Measurements from ENCODE around the gene CLN6. TPM values are rescaled to one million over a fixed set of nuclear protein-coding genes. Genes with fewer than 3 reads are reported as not detected.
"Not testable (repeated sequence)": the region's sequence is repeated elsewhere in the genome, so short reads cannot be mapped to it uniquely, and the experiment has no call there.

CLN6 gene
- total RNA-seq, 1 donor from 2014 or later, result 45.3 TPM

DNA sequence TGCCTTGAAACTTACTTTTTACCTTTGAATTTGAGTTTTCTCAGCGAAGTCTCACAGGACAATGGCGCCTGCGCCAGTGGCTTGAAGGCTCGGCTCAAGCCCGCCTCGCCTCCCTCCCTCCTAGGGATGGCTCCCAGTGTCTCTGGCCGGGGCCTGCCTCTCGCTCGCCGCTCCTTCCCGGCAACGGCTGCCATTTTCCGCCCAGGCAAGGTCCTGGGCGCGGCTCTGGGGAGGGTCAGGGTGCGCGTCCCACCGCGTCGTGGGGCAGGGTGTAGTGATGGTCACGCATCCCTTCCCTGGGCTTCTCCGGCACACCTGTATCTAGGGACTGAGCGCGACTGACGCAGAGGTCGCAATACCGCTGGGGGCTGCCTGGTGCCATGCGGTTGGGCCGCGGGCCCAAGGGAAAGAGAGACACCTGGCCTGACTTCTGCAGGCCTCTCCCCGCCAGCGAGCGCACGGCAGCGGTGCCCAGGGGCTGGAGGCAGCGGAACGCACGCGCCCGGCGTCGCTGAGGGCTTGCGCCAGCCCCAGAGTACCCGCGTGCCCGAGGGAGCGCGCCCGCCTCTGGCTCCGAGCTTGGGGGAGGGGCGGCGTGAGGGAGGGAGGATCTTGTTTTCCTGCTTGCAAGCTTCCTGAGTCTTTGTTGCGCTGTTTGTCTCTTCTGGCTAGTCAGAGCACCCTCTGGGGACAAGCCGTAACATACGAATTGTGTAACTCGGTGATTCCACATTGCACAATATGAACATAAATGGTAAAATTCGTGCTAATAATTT lies 27.3 kb upstream of the CLN6 start:
- peak; percentile 94 for DNase-seq (ENCODE audit: low spot score)

DNA sequence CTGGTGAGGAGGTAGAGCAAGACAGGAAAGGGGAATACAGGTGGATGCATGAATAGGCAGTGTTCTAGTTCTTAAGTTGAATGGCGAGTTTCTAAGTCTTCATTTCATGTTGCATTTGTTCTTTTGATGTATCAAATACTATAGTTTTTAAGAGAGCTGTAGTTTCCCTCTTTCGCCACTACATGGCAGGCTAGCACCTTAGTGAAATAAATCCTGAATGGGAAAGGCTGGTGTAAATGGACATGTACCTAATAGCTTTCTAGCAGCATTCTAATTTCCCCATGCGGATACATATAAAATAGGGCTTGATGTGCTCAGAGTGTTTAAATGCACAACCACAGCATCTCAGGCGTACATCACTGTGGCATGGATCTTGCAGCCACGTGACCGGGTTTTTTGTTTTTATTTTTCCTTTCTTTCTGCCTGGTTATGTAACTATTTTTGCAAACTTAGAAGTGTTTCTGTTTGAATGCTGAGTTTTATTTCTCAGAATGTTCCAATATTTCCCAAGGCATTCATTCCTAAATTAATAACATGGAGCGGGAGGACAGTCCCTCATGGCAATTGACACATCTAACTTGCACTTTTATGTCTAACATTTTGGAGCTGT lies 23.5 kb upstream of the CLN6 start:
- DNase-seq (ENCODE audit: low spot score), result no peak

DNA sequence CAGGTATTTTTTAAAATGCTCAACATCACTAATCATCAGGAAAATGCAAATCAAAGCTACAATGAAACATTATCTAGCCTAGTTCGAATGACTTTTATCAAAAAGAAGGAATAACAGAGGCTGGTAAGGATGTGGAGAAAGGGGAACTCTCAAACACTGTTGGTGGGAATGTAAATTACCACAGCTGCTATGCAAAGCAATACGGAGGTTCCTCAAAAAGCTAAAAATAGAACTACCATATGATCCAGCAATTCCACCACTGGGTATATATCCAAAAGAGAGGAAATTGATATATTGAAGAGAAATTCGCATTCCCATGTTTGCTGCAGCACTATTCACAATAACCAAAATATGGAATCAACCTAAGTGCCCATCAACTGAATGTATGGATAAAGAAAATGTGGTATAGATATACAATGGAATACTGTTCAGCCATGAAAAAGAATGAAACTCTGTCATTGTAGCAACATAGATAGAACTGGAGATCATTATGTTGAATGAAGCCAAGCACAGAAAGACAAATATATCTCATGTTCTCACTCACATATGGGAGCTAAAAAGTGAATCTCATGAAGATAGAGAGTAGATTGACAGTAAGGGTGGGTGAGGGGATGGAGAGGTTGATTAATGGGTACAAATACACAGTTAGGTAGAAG lies 19.7 kb upstream of the CLN6 start:
- DNase-seq (ENCODE audit: low spot score), result no peak

DNA sequence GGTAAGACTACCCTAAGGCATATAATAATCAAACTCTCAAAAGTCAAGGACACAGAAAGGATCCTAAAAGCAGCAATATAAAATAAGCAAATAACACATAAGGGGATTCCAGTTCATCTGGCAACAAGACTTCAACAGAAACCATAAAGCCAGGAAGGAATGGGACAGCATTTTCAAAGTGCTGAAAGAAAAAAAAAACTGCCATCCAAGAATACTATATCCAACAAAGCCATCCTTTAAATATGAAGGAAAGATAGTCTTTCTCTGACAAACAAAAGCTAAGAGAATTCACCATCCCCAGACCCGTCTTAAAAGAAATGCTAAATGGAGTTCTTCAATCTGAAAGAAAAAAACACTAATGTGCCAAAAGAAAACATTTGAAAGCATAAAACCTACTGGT lies 14.7 kb upstream of the CLN6 start:
- DNase-seq (ENCODE audit: low spot score), result no peak

DNA sequence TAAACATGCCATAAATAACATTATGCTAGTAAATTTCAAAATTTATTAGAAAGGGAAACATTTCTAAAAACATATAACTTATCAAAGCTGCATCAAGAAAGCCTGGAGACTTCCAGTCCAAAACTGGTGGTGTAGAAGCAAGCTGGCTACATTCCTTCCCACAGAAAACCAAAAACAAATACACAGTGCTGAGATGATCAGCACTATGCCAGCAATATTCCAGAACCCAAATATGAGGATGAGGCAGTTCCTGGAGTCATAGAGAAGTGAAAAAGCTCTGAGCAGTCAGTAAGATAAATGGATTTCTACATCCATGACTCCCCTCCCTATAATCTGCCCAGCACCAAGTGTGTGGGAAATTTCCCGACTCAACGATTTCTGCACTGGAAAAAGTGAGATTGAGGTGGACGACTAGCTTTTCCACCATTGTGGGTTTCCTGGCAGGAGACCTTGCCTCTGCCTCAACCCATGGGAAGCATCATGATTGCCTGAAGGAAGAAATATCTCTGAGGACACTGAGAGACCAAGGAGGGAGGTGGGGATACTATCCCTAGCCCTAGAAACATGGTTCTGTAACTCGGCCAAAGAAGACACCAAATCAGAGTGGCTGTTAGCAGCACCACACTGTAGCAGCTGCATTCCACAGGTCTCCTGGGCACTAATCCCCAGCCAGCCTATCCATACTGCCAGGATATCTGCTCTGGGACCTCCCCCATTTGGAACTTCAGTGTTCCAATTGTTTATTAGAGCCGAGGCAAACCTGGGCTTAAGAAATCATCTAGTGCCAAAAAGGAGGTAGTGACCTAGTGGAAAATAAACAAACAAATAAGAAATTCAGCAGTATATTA lies 11.8 kb upstream of the CLN6 start:
- no peak for DNase-seq (ENCODE audit: low spot score)

DNA sequence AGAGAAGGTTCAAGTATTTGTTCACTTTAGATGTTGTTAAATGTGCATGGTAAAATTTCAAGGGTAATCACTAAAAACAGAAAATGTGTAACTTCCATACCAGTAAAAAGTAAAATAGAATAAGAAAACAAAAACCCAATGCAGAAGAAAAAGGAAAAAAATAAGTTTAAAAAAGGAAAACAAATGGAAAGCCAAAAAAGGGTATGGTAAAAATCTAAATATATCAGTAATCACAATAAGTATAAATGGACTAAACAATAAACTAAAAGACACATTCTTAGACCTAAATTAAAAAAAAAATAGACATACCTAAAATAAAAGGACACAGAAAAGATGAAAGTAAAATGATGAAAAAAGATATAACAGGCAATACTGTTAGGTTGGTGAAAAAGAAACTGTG lies 9.5 kb upstream of the CLN6 start:
- DNase-seq (ENCODE audit: low spot score), result no peak

DNA sequence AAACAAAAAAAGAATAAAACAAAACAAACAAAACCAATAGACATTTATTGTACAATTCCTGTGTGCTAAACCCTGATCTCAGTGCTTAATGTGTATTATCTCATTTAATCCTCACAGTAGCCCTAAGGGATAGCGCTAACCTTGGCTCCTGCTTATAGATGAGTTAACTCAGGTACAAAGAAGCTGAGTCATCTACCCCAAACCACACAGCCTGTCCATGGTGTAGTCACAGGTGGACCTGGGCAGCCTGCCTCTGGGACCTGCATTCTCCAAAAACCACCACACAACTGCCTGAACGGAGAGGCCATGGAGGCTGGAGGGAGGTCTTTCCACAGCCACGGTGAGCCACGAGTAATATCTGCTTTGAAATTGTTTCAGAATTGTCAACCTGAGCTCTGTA lies 5.5 kb upstream of the CLN6 start:
- DNase-seq (ENCODE audit: low spot score), result no peak

DNA sequence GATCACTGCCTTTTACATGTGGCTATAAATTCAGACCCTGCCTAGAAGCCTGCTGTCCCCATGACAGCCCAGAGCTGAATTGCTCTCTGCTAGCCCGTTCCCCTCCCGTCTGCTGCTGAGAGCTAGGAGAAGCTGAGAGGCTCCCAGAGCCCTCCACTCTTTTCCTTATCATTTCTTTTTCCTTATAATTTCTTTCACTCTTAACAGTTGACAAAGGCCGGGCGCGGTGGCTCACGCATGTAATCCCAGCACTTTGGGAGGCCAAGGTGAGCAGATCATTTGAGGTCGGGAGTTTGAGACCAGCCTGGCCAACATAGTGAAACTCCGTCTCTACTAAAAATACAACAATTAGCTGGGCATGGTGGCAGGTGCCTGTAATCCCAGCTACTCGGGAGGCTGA lies 5.0 kb upstream of the CLN6 start:
- not testable (repeated sequence) for DNase-seq (ENCODE audit: low spot score)

DNA sequence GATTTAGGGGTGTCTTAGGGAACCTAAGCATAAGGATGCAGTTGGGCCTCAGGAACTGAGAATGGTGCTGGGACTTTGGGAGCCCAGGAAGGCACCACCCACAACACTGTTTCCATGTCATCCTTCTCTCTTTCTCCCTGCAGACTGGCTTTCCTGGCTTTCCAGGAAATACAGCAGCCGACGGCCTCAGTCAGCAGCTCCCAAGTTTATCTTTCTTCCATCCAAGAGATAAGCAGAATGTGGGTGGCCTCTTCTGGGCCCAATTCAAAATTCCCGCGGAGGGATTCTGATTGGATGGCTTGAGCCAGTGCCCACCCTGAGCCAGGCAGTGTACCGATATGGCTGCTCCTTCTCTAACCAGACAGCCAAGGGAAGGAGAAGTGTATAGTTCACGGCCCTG lies 4.5 kb upstream of the CLN6 start:
- DNase-seq (ENCODE audit: low spot score), result no peak

DNA sequence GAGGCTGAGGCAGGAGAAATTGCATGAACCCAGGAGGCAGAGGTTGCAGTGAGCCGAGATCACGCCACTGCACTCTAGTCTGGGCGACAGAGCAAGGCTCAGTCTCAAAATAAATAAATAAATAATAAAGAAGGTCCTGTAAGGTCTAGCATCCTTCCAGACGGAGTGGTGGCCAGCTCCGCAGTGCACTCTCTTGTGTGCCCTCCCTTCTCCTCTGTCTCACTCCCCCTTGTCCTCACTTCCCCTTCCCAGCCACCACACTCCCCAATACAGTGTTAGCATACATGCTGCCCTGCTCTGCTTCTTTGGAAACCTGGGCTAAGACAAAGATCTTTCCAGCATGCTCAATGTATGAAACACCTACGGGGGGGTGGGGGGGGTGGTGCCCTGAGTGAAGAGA lies 3.4 kb upstream of the CLN6 start:
- DNase-seq (ENCODE audit: low spot score), result no peak

DNA sequence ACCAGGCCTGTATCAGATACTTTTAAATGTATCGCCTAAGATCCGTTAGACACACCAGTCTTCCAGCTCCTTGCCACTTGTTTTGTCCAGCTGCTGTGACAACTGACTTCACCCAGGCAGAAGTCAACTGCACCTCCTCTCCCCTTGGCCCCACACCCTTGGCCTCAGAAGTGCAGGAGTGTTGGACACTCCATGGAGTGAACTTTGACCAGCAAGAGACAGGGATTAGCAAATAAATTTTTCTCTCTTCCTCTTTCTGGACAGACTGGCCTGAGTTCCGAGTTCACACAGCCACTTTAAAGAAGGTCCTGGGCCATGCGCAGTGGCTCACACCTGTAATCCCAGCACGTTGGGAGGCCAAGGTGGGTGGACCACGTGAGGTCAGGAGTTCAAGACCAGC lies 2.9 kb upstream of the CLN6 start:
- DNase-seq (ENCODE audit: low spot score), result no peak

DNA sequence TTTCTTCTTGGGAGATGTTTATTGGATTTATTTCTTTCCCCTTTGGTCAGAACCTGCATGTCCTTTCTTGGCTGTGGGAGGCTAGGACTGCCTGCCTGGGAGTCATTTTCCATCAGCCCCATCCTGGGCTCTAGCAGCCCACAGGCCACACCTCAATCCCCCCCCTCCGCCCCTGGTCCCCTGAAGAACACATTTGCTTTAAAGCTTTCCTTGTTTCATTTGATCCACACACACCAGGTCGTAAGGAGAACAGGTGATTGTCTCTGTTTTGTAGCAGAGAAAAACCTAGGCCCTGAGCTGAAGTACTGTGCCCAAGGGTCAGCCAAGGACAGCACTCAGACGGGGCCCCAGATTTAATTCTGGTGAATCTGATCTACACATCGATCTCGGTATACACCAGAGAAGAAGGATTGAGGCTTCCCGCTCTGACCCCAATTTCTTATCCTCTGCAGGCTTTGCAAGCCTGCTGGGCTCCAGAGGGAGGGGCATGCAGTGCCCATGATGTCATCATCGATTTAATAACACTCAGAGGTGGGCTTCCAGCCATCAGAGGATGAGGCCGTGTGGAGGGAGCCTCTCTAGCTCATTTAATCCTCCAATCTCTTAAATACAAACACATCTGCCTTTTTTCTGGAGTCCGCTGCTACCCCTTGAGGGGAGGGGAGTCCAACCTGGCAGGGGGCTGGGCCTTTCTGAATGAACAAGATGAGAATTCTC lies 1.7 kb upstream of the CLN6 start:
- DNase-seq (ENCODE audit: low spot score), result no peak

DNA sequence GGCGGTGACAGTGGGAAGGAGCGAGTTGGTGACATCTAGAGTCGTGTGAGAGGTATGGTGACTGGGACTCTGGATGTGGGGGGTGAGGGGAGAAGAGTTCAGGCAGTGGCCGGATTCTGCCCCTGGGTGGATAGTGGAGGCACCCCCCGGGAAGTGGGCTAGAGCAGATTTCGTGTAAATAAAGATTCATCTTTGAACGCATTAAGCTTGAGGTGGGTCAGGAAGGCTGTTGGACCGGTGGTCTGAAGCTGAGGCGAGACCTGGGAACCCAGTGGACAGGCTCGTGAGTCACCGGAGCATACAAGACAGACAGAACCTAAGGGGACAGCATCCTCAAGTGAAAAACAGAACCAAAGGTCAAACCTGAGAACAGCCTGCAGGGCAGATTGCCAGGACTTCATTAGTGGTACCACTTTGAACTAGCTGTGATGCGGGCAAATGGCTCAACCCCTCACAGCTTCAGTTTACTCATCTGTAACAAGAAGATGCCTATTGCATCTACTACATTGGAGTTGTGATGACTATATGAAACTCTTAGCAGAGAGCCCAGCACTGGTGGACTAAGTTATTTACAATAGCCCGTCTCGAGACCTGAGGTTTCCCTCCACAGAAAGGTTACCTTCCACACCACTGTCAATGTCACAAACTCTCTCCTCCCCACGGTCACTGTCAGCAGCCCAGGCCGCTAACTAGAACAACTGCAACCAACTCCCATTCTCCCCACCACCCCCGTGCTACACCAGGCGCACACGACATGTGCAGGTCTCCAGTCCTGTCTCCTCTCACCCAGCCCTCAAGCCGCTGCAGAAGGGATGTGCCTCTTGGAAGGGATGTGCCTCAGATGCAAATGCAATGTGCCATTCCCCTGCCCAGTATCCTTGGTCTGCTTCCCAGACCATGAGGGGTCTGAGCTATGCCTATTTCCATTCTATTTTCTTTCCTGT lies 901 bp upstream of the CLN6 start:
- DNase-seq (ENCODE audit: low spot score), result no peak

DNA sequence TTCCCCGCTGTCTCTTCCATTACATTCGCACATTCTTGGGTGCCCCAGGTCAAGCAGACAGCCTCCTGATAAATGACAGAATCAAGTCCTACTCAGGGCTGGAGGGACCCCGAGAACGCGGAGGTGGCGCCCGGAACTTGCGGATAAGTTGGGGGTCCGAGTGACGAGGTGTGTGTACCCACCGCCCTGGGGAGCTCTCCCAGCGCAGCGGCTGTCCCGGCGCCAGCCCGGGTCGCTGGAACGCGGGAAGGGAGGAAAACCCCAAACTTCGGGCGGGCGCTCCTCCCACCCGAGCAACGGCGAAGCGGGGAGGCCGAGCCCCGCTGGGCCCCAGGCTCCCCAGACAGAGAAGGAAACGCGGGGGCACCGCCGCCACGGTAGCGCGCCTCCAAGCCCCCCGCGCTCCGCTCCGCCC lies 550 bp downstream of the CLN6 start:
- no peak for DNase-seq (ENCODE audit: low spot score)

DNA sequence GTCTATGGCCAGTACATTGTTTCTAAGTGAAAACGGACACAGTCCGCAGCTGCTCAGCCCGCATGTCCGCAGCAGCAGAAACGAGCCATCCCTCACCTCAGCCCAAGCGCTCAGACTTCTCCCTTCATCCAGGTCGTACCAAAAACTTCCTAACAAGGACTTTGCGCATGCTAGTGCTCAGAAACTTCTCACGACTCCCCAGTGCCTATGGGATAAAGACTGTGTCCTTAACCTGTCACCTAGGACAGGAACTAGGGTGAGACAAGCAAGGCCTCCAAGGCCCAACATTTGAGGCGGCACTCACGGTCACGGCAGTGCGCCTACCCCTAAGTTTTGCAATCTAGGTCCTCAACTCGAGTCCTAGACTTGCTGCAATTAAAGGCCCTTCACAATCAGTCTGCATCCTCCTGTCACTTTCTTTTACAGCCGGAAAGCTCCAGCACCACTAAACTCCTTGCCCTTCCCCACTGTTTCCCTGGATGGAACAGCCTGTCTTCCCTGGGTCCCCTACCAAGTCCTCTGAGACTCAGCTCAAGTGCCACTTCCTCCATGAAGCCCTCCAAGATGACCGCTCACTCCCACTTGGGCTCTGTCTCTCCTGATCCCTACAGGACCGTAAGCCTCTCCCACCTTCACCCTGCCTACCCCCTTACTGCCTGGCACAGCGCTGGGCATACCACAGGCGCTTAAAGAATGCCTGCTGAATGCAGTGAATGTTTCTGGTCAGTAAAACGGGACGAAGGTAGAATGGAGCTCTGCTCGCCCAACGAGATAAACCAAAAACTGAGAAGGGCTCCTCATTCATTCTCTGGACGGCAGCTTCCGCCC lies 1.2 kb downstream of the CLN6 start:
- no peak for DNase-seq (ENCODE audit: low spot score)

DNA sequence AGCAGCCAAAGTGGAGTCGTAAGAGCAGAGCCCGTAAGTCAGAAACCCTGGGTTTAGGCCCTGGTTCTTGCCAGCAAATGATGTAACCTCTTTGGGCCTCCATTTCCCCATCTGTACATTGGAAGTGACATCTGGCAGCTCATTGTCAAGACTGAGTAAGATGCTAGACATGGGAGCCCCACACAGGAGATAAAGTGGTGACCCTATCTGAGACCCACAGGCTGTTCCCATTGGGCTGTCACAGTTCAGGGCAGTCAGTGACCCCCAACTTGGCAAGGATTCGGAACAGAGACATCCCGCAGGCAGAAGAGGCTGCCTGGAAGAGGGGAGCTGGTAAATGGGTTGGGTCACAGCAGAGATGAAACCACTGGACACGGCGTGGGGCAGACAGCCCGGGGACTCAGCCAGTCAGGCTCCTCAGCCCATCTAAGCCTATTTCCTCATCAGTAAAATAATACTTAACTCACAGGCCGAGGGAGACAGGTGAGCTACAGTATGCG lies 1.8 kb downstream of the CLN6 start:
- DNase-seq (ENCODE audit: low spot score), result no peak

DNA sequence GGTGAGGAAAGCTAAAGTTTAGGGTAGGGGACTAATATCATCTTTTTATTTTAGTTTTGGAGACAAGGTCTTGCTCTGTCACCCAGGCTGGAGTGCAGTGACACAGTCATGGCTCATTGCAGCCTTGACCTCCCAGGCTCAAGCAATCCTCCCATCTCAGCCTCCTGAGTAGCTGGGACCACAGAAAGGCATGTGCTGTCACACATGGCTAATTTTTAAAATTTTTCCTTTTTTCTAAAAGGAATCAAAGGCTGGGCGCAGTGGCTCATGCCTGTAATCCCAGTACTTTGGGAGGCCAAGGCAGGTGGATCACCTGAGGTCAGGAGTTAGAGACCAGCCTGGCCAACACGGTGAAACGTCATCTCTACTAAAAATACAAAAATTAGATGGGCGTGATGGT lies 4.1 kb downstream of the CLN6 start:
- peak; percentile 12 for DNase-seq (ENCODE audit: low spot score)

DNA sequence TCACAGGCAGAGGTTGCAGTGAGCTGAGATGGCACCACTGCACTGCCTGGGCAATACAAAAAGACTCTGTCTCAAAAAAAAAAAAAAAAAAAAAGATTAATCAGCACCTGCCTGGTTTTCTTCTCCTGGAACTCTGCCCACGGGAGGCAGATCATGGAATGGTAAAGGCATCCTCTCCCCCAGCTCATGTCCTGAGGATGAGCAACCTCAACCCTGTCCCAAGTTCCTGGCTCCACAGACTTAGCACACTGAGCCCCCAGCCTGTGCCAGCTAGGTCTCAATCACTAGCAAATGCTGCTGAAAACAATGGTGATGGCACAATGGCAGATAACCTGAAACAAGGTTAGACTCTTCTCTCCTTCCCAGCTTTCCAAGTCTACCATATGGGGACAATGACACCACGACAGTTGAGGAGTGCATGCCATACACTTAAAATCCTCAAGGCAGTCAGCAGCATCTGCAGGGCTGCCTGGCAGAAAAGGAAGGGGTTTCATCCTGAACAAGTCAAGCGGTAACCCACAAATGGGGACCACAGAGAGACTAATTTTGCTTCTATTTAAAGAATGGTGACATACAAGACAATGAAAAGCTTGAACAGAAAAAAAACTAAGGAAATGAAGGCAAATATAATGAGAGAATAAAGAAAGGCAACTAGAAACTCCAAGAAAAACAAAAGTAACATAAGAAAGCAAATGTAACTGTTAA lies 4.8 kb downstream of the CLN6 start:
- peak; percentile 19 for DNase-seq (ENCODE audit: low spot score)

DNA sequence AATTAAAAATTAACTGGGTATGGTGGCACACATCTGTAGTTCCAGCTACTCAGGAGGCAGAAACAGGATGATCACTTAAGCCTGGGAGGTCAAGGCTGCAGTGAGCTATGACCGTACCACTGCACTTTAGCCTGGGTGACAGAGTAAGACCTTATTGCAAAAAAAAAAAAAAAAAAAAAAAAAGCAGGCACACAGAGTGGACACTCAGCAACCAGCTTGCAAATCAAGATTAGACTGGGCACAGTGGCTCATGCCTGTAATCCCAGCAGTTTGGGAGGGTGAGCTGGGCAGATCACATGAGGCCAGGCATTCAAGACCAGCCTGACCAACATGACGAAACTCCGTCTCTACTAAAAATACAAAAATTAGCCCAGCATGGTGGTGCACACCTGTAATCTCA lies 5.4 kb downstream of the CLN6 start:
- DNase-seq (ENCODE audit: low spot score), result peak; percentile 29

Measured in ureter (tissue), 1 donor.